Smooth muscle cell of the brain vasculature (primary cell): Measurements from ENCODE around the gene LRRC51.
"Not testable (repeated sequence)": the region's sequence is repeated elsewhere in the genome, so short reads cannot be mapped to it uniquely, and the experiment has no call there.

Source experiments
- DNase-seq: peaks from one replicate; pipeline ENCODE4 v3.0.0-alpha.2; 2012; ENCODE audit warnings: low read depth, low spot score

LRRC51 gene

GRCh38 chr11:72140661-72141060 is 60.0 kb downstream of the LRRC51 start:
- no peak for DNase-seq

DNA sequence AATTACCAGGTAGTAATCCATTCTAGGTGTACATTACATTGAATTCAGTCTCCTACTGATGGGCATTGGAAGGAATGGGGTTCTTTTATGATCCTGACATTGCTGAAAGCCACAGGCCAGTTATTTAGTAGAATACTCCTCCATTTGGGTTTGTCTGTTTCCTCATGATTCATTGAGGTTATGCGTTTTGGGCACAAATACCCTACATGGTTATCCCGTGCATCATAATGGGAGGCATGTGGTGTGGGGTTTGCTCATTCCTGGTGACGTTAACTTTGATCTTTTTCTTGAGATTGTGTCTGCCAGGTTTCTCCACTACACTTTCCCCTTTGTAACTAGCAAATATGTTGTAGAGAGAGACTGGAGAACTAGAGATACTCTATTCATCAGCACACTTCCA is 60.4 kb downstream of the LRRC51 start:
- DNase-seq, result no peak

GRCh38 chr11:72142086-72142485 is 61.4 kb downstream of the LRRC51 start:
- DNase-seq, result not testable (repeated sequence)

- DNase-seq, result not testable (repeated sequence)
Measured at GRCh38 chr11:72142543-72142942, 61.9 kb downstream of the LRRC51 start.

- no peak for DNase-seq
Measured at GRCh38 chr11:72144807-72145565, 64.3 kb downstream of the LRRC51 start.
